GM18505 (cell line): ENCODE data around the gene OR6B2.

Source experiments
- ATAC-seq: cut with Tn5 transposase; IDR thresholded peaks from one replicate; pipeline ENCODE4 v1.9.1; 2021; ENCODE audit not compliant: unreplicated experiment
- POLR2A ChIP-seq: IDR thresholded peaks from 4 replicates; pipeline ENCODE4 v1.6.1; 2011; ENCODE audit warnings: borderline replicate concordance; ENCODE audit not compliant: insufficient read depth, insufficient read length; ENCODE audit errors: extremely low read depth

OR6B2 gene

DNA sequence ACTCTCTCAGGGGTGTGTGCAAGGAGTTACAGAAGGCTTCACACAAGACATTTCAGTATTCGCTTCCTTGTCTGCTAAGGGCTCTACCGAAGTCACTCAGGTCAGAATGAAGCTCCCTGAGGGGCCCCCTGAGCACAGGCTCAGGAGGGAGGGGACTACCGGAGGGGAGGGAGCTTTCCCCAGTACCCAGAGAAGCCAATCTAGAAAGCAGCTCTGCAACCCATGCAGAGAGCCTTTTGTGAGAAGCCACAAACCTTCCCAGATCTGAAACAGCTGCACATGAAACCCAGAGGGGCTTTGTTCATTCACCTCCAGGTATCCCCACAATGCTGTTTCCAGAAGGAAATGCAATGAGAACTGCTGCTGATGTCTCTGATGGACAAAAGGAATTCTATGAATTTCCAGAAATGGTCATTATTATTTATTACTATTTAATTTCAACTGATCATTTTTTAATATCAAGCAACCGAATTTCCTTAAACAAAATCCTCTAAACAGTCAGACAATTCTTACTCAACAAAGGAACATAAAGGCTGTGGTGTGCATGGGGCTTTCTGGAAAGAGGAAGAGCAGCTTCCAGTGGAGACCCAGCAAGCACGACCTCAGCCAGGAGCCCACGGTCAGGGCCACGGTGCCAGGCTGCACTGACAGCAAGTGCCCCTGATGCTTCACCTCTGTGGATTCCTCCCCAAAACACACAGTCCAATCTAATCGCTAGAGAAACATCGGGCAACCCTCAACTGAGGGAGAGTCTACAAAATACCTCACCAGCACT lies 47.0 kb downstream of the OR6B2 start:
- ATAC-seq = no peak
- TF ChIP-seq POLR2A = no peak
